Activated CD8-positive, alpha-beta memory T cell treated with anti-CD3 and anti-CD28 coated beads for 24 hours (primary cell): Measurements from ENCODE around the gene DHRS3.

ENCODE experiments used
- DNase-seq: peaks from one replicate; pipeline ENCODE4 v3.0.0-alpha.2; 2020

Gene DHRS3

DNA sequence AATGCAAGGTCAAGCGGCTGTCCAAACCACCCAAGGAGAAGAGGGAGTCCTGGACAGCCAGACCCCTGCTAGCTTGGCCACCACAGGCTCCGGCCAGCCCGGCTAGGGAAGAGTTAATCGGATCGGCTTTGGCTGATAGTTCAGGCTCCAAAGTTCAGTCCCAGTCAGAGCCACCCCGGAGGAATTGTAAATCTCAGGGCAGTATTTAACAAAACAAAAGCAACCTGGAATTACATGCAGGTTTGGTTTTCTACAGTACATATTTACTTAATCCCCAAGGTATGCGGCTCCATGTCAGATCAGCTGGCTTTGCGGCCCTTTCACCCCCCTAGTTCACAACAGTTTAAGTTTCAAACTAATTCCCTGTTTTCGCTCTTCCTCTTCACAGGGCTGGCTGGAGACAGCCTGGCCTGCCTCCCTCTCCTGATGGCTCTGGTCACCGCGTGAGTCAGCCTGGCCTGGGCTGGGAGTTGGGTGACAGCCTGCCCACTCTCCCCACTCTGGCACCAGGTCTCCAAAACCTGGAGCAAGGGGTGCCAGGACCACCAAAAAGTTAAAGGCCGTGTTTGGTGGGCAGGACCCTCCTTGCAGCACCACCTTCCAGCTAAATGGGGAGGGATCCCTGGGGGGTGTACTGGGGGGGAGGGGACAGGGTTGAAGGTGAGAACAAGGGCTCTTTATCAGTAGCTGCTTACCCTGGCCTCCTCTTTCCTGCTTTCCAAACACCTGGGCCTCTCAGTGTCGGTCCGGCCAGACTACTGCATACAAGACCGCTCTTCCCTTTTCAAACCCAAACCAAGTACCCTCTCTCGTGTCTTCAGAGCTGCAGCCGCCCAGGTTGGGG is 1.9 kb downstream of the DHRS3 start:
- DNase-seq, result peak; percentile 68

DNA sequence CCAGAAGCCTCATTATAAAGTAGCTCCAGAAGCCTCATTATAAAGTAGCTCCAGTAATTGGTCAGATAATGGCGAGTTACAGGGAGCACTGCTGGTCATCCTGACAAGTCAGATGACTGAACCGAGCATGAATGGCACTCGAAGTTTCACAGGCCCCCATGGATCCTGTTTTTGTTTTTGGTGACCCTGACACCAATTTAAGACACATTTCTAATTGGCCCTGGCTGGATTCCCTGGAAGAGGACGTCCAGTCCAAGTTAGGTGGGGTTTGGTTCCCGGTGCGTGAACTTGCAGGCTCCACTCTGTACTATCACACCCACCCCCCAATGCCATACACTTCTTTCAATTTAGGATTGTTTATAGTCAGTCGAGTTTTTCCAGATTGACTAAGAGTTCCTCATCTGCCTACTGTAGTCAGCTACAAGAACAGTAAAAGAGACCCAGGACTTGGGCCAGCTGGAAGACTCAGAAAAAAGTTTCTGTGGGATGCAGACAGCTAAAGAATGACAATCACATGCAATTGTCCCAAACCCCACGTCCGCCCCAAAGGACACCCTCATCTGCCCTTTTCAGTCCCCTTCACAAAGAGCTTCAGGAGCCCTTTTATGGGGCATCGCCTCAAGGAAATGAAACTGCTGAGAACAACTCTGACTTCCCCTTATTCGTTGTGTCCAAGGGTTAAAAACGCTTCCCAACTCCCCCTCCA is 2.7 kb downstream of the DHRS3 start:
- DNase-seq, result no peak

DNA sequence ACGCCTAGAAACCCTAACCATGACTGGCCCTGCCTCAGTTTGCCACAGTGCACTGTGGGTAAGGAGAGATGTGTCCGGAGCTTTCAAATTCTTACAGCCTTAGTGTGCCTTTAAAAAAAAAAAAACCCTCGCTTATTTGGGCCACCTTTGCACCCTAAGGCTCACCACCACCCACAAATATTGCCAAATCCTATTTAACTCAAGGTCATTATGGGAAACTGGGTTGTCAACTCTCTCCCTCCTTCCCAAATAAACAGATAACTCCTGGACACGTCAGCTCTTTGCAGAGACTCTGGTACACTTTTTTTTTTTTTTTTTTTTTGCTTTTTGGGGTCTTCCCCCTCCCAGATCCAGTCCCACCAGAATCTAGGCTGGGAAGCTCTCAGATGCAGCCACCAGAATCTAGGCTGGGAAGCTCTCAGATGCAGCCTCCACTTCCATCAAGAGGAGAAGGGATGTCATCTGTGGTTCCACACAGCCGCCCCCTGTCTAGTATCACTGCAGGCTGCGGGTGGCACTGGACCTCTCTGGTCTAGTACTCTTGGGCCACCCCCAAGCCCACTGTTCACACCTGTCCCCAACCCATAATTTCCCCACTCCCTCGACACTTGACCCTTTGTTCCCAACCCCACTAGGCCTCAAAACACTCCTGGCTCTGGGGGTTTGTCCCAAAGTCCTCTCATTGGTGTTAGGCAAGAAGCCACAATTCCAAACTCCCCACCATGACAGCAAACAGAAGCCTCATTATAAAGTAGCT is 3.4 kb downstream of the DHRS3 start:
- no peak for DNase-seq

DNA sequence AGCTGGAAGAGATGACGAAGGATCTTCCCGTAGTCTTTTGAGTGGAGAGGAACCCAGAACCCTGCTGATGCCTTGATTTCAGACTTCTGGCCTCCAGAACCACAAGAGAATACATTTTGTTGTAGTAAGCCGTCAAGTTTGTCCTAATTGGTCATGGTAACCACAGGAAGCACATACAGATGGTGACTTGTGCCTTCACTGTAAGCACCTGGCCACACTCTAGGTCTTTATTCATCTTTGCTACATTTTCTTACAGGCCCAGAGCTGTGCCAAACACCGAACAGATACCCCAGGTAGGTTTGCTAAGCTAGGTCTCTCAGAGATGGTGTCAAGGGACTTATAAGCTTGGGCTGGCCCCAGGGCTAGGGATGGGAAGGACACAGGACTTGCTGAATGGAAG is 4.8 kb downstream of the DHRS3 start:
- no peak for DNase-seq

DNA sequence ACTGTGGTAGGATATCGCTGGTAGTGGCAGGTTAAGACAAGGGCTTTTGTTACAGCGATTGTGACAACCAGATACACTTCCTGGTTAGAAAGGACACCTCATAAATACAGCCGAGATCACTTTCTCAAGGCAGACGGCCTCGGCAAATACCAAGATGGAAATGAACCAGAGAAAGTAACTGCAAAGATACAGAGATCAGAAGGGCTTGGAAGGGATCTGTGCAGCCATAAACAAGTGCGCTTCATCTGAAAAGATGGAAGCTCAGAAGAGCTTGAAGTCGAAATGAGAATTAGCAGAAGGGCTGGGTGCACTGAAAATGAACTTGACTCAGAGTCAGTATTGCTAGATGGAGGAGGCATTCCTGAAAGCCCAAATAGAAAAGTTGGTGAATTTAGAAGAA is 7.1 kb downstream of the DHRS3 start:
- no peak for DNase-seq

DNA sequence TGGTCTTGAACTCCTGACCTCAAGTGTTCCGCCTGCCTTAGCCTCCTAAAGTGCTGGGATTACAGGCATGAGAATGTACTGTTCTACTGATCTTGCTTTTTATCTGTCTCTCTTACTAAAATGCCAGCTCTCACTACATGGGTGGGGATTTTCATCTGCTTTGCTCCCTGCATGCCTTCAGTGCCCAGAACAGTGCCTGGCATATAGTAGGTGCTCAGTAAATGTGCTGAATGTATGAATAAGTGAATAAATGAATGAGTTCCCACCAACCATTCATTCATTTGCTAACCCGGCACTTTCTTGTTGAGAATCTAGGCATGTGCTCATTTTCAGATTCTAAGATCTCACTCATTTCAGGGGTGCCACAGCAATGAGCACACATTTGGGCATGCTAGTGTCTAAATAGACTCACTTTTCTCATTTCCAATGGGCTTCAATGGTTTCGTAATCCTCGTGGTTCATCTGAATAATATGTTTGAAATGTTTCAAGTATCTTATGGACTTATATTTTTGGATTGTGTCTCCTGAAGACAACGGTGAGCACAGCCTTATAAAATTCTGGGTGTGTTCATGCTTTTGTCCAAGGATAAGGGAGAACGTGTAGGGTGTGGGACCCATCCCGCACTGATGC is 7.6 kb downstream of the DHRS3 start:
- no peak for DNase-seq

DNA sequence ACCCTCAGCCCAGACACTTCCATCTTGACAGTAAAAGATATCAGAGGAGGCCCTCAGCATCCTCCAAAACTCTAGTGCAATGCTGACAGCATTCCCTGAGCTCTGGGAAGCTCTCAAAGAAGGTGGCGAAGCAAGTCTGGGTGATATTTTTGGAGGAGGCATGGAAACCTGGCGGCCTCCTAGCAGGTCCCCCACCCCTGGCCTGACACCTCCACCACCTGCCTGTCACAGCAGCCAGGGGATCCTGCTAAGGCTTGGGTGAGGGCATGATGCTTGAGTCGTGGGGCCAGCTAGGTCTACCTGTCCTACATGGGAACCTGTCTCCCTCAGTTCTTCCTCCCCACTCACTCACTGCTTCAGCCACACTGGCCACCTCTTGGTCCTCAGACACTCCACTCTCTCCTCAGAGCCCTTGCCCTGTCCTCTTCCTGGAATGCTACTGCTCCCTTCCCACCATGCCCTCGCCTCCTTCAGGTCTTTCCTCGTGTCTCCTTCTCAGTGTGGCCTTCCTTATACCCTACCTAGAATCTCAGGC is 8.5 kb downstream of the DHRS3 start:
- no peak for DNase-seq

DNA sequence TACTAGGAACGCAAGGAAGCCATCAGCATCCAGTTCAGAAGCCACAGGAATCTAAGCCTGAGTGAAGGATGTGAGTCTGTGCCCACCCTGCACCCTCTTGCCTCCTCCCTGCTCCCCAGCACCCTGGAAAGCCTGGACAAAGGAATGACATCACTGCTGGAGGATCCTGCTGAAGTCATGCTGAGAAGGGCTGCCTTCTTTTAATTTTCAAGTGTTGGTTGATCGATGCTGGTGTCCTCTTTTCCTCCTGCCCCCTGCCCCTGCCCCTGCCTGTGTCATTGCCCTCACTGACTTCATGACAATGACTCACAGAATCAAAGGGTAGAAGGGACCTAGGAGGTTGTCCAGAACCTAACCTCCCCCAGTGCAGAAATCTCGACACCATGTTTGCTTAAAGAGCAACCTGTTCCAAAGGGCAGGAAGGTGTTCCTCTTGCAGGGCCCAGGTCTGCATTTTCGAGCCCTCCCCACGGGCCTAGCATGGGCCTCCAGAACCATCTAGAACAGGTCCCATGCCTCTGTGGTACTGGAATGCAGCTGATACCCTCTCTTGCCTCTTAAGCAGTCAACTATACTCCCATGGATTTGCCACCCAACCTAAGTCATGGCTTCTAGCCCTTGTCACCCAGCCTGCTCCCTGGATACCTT is 9.6 kb downstream of the DHRS3 start:
- DNase-seq, result no peak

DNA sequence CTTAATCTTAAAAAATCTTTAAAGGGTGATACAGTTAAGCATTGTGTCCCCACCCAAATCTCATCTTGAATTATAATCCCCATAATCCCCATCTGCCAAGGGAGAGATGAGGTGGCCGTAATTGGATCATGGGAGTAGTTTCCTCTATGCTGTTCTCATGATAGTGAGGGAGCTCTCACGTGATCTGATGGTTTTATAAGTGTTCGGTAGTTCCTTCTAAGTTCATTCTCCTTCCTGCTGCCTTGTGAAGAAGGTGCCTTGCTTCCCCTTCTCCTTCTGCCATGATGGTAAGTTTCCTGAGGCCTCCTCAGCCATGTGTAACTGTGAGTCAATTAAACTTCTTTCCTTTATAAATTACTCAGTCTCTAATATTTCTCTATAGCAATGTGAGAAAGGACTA is 10.7 kb downstream of the DHRS3 start:
- DNase-seq, result no peak

DNA sequence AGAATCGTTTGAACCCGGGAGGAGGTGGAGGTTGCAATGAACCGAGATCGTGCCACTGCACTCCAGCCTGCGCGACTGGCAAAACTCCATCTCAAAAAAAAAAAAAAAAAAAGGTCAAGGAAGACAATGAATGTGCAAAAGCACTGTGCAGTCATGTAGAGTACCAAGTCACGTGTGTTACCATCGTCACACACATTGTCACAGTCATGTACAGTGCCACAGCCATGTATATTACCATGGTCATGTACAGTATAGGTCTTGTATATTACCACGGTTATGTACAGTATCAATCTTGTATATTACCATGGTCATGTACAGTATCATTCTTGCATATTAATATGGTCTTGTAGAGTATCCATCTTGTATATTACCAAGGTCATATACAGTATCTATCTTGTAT is 13.0 kb downstream of the DHRS3 start:
- no peak for DNase-seq

DNA sequence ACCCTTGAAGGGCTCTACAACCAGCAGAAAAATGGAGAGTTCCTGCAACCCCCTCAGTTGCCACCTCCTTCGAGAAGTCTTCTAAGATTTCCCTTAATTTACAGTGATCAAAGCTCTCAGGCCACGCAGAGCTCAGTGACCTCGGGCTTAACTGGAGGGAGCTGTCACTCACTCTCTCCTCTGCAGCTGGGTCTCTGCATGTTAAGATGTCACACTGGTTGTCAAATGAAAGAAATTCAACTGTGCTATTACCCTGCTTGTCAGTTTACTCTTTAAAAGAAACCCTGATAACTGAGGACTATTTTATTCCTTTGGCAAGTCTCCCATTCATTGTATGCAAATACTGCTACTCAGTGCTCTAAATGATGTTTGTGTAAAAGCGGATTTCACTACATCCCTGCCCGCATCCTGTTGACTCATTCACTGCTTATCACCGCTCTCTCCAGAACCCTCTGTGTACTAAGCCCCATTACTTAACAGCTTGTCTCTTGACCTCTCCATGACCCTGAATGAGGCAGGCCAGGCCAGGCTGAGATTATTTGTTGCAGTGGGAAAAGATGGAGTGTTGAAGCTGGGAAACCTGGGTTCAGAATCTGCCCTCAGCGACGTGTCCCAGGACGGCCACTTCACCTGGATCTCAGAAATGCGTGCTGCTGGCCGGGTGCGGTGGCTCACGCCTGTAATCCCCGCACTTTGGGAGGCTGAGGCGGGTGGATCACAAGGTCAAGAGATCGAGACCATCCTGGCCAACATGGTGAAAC is 13.7 kb downstream of the DHRS3 start:
- DNase-seq, result peak; percentile 70

DNA sequence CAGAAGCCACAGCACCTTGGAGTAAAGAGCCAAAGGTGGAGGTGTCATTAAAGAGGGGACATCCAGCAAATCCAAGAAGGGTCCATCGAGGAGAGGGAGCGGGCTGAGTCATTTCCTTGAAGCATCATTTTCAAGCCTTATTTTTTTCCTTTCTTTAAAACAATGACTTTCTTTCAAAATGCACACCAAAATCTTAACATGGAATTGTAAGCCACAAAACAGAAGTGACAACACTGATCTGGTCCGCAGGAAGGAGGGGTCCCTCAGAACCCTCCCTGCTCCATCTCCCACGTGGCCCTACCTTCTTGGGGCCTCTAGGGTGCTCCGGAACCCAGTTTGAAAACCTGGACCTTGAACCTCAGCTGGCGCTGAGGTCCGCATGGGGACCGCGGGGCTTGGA is 14.8 kb downstream of the DHRS3 start:
- DNase-seq, result no peak

DNA sequence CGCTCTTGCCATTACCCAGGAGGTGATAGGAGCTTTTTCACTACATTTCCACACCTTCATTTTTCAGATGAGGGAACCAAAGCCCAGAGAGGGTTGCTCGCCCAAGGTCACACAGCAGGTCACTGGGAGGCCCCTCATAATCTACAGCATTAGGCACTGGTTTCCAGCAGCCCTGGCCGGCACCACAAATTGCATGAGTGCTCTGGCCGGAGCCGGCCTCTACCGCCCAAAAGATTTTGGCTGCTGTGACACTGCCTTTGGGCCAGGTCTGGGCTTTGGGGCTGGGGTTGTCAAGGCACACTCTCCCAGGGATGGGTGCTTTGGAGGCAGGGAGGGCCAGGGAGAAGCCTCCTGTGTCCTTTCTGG is 15.4 kb downstream of the DHRS3 start:
- no peak for DNase-seq

DNA sequence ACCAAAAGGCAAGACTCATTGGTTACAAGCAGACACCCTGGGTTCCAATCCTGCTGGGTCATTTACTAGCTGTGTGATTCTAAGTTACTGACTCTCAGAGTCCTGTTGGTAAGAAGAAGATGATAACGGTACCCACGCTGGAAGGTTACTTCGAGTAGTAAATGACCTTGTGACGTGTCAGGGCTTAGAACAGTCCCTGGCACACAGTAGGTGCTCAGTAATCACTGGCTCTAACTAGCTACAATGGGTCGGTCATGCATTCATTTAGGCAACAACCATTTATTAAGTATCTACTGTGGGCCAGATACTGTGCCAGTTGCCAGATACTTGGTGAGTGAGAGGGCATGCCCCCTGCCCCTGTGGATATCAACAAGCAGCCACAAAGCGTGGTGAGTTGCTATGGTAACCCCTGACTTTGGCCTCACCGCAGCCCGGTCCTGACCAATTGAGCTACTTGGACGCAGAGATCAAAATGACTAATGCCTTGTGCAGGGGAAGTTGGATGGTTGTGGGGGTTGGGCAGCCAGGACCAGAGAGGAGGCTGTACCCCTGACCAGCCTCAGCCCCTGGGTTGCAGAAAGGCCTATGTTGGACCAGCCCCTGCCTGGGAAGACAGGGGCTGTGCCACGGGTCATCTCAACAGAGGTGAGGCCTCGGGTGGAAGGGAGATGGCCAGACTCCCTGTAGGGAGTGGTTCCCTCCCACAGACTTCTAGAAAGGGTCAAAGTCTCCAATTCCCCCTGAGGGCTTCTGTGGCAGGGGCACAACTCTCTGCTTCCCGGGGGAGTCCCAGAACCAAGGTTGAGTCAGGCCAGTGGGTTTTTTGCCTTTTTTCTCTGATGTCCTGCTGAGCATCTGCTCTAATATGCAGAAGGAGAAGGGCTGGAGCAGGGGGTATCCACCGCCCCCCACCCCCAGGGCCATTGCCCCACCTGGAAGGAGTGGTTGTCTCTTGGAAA is 16.0 kb downstream of the DHRS3 start:
- DNase-seq, result no peak

DNA sequence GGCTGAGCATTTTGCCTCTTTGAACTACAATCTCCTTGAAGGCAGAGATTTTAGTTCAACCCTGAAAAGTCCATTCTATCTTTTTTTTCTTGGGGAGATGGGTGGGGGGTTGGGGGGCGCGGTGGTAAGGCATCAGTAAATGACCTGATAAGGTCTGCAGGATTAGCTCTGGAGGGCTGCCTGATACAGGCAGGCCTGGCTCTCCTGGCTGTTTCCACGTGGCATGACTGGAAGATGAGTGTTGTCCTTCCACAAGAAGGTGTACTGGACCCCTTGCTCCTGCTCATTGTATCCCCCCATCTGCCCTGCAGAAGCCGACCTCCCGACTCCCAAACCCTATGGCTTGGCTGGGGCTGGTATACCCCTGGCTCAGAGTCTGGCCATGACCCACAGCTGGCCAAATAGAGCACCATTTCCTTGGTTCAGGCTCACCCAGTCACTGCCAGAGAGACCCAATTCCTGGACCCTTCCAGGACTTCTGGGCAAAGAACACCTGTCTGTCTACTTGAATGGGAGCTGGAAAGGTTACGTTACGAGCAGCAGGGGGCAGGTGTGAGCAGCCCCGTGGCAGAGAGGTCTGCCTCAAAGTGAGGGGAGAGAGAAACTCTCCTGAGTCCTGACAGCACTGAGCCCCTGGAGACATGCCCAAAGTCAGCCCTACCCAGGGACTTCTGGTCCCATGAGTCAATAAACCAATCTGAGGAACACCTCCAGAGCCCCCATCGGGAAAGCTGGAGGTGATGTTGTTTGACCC is 17.0 kb downstream of the DHRS3 start:
- DNase-seq, result peak; percentile 71

DNA sequence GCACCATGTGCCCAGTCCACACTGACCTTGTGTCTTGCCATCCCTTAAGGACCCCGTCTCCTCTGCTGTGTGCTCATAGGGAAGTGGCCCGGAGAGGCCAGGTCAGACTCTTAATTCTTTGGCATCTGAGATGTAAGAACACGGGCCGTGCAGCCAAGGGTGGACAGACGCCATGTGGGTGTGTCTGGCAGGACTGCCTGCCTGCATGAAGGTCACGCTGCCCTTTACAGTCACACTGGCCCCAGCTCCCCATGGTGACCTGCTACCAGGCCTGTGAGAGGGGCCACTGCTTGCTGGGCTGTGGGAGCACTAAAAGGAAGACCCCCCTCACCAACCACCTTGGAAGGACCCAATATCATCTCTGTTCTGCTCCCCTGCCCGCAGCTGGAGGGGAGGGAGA is 17.7 kb downstream of the DHRS3 start:
- DNase-seq, result no peak

DNA sequence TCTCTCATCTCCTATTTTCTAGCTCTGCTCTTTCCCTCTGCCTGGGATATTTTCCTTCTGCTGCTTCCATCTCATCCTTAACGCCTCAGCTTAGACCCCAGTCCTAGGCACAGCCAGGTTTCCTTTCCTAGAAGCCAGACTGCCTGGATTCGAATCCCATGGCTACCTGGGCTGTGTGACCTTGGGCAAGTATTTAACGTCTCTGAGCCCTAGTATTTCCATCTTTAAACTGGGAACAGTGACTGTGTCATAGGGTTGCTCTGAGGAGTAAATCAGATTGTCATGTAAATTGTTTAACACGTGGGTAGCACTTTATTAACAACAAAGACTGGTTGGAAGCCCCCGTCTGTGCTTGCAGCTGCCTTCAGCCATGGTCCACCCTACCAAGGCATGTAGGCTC is 18.4 kb downstream of the DHRS3 start:
- DNase-seq, result no peak

DNA sequence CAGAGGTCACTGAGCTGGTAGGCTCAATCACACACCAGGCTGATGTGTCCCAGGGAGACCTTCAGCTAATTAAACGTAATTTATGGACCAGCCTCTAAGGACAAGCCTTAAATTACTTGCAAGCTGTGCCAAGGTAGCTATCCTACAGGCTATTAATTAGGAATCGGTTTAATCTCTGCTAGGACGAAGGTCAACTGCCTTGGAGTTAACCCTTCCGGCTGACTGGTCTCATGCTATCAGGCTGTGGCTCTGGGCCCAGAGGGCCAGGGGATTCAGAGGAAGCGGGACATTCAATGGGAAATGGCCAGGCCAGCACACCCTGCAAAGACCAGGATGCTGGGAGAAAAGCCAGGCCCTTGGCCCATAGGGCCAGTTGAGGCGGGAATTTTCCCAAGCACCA is 19.0 kb downstream of the DHRS3 start:
- DNase-seq, result no peak

DNA sequence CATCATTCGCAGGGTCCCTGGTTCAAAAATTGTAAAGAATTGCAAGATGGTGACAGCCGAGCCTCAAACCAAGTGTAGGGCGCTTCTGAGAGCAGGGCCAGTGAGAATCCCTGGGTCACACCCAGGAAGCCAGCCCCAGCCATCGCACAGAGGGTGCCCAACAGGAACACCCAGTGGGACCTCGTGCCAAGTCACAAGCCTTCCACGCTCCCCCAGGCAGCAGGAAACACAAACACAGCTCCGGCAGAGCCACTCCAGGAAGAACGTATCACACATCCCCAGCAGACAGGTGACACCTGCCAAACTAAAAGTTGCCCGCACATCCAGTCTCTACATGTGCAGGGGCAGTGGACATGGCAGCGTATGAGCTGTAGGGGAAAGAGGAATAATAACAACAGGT is 20.2 kb downstream of the DHRS3 start:
- no peak for DNase-seq
